ENCODE data around the gene UNC13A. TPM values are rescaled to one million over a fixed set of nuclear protein-coding genes. Genes with fewer than 3 reads are reported as not detected.

UNC13A gene
- total RNA-seq, 1 experiment from 2014 or later, result under 0.01 TPM

GRCh38 chr19:17605761-17606589 lies 82.2 kb downstream of the UNC13A start:
- Histone ChIP-seq H3K4me2 (ENCODE audit: low read depth, low read length, poor library complexity, severe bottlenecking) (peak overlapping the region; percentile 38), H3K27ac (ENCODE audit: low read length) (no peak overlapping the region), H3K27me3 (ENCODE audit: low read length) (no peaks in the 10 kb centered on the region), H3K4me1 (ENCODE audit: low read length) (peaks cover 27% of the 10 kb centered on the region), H2AFZ (ENCODE audit: low read length) (peak overlapping the region; percentile 69; the same call in 1 of the 2 replicates), H3K79me2 (ENCODE audit: low read length) (no peaks in the 10 kb centered on the region), H4K20me1 (ENCODE audit: insufficient read depth, low read depth, low read length) (no peaks in the 10 kb centered on the region), H3K36me3 (ENCODE audit: insufficient read depth, low read length) (no peaks in the 10 kb centered on the region), H3K9me3 (ENCODE audit: low read length) (no peaks in the 10 kb centered on the region), H3K9me2 (replicated peaks; ENCODE audit: insufficient read depth, low read length) (no peaks in the 10 kb centered on the region), H3K4me3 (ENCODE audit: low read length) (peak overlapping the region; percentile 32; the same call in 1 of the 2 replicates), H3K9ac (ENCODE audit: low read length) (peak overlapping the region; percentile 30; the same call in 1 of the 2 replicates)
- DNase-seq, result peak; percentile 94

- Histone ChIP-seq H3K36me3 (ENCODE audit: insufficient read depth, low read length) (no peaks in the 10 kb centered on the region), H3K79me2 (ENCODE audit: low read length) (no peaks in the 10 kb centered on the region), H2AFZ (ENCODE audit: low read length) (no peak overlapping the region), H4K20me1 (ENCODE audit: insufficient read depth, low read depth, low read length) (no peaks in the 10 kb centered on the region), H3K4me2 (ENCODE audit: low read depth, low read length, poor library complexity, severe bottlenecking) (no peak overlapping the region), H3K9ac (ENCODE audit: low read length) (no peak overlapping the region), H3K9me3 (ENCODE audit: low read length) (no peaks in the 10 kb centered on the region), H3K4me3 (ENCODE audit: low read length) (no peak overlapping the region), H3K9me2 (replicated peaks; ENCODE audit: insufficient read depth, low read length) (no peaks in the 10 kb centered on the region), H3K27me3 (ENCODE audit: low read length) (no peaks in the 10 kb centered on the region), H3K27ac (ENCODE audit: low read length) (no peak overlapping the region), H3K4me1 (ENCODE audit: low read length) (peaks cover 27% of the 10 kb centered on the region)
- no peak for DNase-seq
These were observed 83.0 kb downstream of the UNC13A start for GRCh38 chr19:17605117-17605516.

DNA sequence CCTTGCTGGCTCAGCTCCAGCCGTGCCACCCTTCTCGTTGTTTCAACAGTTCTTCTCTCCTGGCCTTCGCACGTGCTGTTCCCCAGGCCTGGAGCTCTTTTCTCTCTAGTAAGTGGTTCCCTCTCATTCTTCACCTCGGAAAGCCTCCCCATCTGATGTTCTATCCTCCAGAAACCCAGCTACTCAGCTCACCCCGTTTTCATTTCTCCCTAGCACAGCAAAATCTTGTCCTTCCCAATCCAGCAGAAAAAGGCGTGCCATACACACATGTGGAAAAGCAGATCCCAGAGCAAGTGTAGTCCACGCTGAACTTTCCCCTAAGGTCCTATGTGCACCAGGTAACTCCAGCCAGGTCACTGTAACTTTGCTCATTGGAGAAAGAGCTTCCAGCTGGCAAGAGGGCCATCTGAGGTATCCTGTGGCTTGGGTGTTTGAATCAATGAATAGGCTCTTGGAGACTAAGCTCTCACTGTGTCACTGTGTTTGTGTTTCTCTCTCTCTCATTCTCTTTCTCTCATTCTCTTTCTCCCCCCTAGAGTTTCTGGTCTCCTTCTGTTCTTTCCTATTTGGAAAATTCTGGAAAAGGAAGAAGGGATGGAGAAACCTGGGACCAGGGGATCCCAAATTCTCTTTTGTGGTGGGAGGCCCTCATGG lies 83.7 kb downstream of the UNC13A start:
- Histone ChIP-seq H3K4me1 (ENCODE audit: low read length) (peaks cover 27% of the 10 kb centered on the region), H3K27me3 (ENCODE audit: low read length) (no peaks in the 10 kb centered on the region), H3K79me2 (ENCODE audit: low read length) (no peaks in the 10 kb centered on the region), H3K4me3 (ENCODE audit: low read length) (no peak overlapping the region), H3K9me2 (replicated peaks; ENCODE audit: insufficient read depth, low read length) (no peaks in the 10 kb centered on the region), H3K4me2 (ENCODE audit: low read depth, low read length, poor library complexity, severe bottlenecking) (no peak overlapping the region), H3K9ac (ENCODE audit: low read length) (no peak overlapping the region), H4K20me1 (ENCODE audit: insufficient read depth, low read depth, low read length) (no peaks in the 10 kb centered on the region), H3K9me3 (ENCODE audit: low read length) (no peaks in the 10 kb centered on the region), H2AFZ (ENCODE audit: low read length) (no peak overlapping the region), H3K27ac (ENCODE audit: low read length) (no peak overlapping the region), H3K36me3 (ENCODE audit: insufficient read depth, low read length) (no peaks in the 10 kb centered on the region)
- DNase-seq, result no peak

- no peak for DNase-seq
- Histone ChIP-seq H3K9ac (ENCODE audit: low read length) (no peak overlapping the region), H3K27ac (ENCODE audit: low read length) (no peak overlapping the region), H3K4me1 (ENCODE audit: low read length) (peaks cover 32% of the 10 kb centered on the region), H3K79me2 (ENCODE audit: low read length) (no peaks in the 10 kb centered on the region), H3K27me3 (ENCODE audit: low read length) (no peaks in the 10 kb centered on the region), H3K9me3 (ENCODE audit: low read length) (no peaks in the 10 kb centered on the region), H3K4me3 (ENCODE audit: low read length) (no peak overlapping the region), H2AFZ (ENCODE audit: low read length) (no peak overlapping the region), H3K9me2 (replicated peaks; ENCODE audit: insufficient read depth, low read length) (no peaks in the 10 kb centered on the region), H3K4me2 (ENCODE audit: low read depth, low read length, poor library complexity, severe bottlenecking) (no peak overlapping the region), H4K20me1 (ENCODE audit: insufficient read depth, low read depth, low read length) (no peaks in the 10 kb centered on the region), H3K36me3 (ENCODE audit: insufficient read depth, low read length) (no peaks in the 10 kb centered on the region)
These were observed 85.2 kb downstream of the UNC13A start for GRCh38 chr19:17602872-17603510.

GRCh38 chr19:17602217-17602616 lies 85.9 kb downstream of the UNC13A start:
- Histone ChIP-seq H3K27me3 (ENCODE audit: low read length) (no peaks in the 10 kb centered on the region), H3K9me2 (replicated peaks; ENCODE audit: insufficient read depth, low read length) (no peaks in the 10 kb centered on the region)
- DNase-seq, result no peak

GRCh38 chr19:17601683-17602082 lies 86.5 kb downstream of the UNC13A start:
- Histone ChIP-seq H3K4me2 (ENCODE audit: low read depth, low read length, poor library complexity, severe bottlenecking) (peak overlapping the region; percentile 41), H3K9me3 (ENCODE audit: low read length) (no peaks in the 10 kb centered on the region), H3K4me1 (ENCODE audit: low read length) (peaks cover 32% of the 10 kb centered on the region), H2AFZ (ENCODE audit: low read length) (peak overlapping the region; percentile 69), H3K4me3 (ENCODE audit: low read length) (no peak overlapping the region), H3K36me3 (ENCODE audit: insufficient read depth, low read length) (no peaks in the 10 kb centered on the region), H4K20me1 (ENCODE audit: insufficient read depth, low read depth, low read length) (no peaks in the 10 kb centered on the region), H3K9me2 (replicated peaks; ENCODE audit: insufficient read depth, low read length) (no peaks in the 10 kb centered on the region), H3K27me3 (ENCODE audit: low read length) (no peaks in the 10 kb centered on the region), H3K79me2 (ENCODE audit: low read length) (no peaks in the 10 kb centered on the region), H3K27ac (ENCODE audit: low read length) (no peak overlapping the region), H3K9ac (ENCODE audit: low read length) (peak overlapping the region; percentile 34)
- DNase-seq, result no peak

More at GRCh38 chr19:17602217-17602616, 85.9 kb downstream of the UNC13A start:
- H3K9ac ChIP-seq (ENCODE audit: low read length), result peak overlapping the region; percentile 34; the same call in 1 of the 2 replicates
- peaks cover 32% of the 10 kb centered on the region for H3K4me1 ChIP-seq (ENCODE audit: low read length)
- no peak overlapping the region for H3K27ac ChIP-seq (ENCODE audit: low read length)
- H3K4me3 ChIP-seq (ENCODE audit: low read length), result no peak overlapping the region
- H4K20me1 ChIP-seq (ENCODE audit: insufficient read depth, low read depth, low read length), result no peaks in the 10 kb centered on the region
- no peaks in the 10 kb centered on the region for H3K79me2 ChIP-seq (ENCODE audit: low read length)
- peak overlapping the region; percentile 69; the same call in 1 of the 2 replicates for H2AFZ ChIP-seq (ENCODE audit: low read length)
- no peaks in the 10 kb centered on the region for H3K9me3 ChIP-seq (ENCODE audit: low read length)
- no peaks in the 10 kb centered on the region for H3K36me3 ChIP-seq (ENCODE audit: insufficient read depth, low read length)
- H3K4me2 ChIP-seq (ENCODE audit: low read depth, low read length, poor library complexity, severe bottlenecking), result peak overlapping the region; percentile 41

GRCh38 chr19:17599780-17600179 lies 88.4 kb downstream of the UNC13A start:
- no peak for DNase-seq
- H3K9me2 ChIP-seq (replicated peaks; ENCODE audit: insufficient read depth, low read length), result no peaks in the 10 kb centered on the region
- no peaks in the 10 kb centered on the region for H3K79me2 ChIP-seq (ENCODE audit: low read length)
- no peak overlapping the region for H3K9ac ChIP-seq (ENCODE audit: low read length)
- no peaks in the 10 kb centered on the region for H3K27me3 ChIP-seq (ENCODE audit: low read length)
- peaks cover 20% of the 10 kb centered on the region for H3K4me1 ChIP-seq (ENCODE audit: low read length)
- no peak overlapping the region for H3K4me3 ChIP-seq (ENCODE audit: low read length)
- no peak overlapping the region for H2AFZ ChIP-seq (ENCODE audit: low read length)
- no peaks in the 10 kb centered on the region for H3K36me3 ChIP-seq (ENCODE audit: insufficient read depth, low read length)
- no peak overlapping the region for H3K4me2 ChIP-seq (ENCODE audit: low read depth, low read length, poor library complexity, severe bottlenecking)
- H3K9me3 ChIP-seq (ENCODE audit: low read length), result no peaks in the 10 kb centered on the region
- no peak overlapping the region for H3K27ac ChIP-seq (ENCODE audit: low read length)
- H4K20me1 ChIP-seq (ENCODE audit: insufficient read depth, low read depth, low read length), result no peaks in the 10 kb centered on the region

- H3K9me2 ChIP-seq (replicated peaks; ENCODE audit: insufficient read depth, low read length), result no peaks in the 10 kb centered on the region
- no peak overlapping the region for H2AFZ ChIP-seq (ENCODE audit: low read length)
- H4K20me1 ChIP-seq (ENCODE audit: insufficient read depth, low read depth, low read length), result no peaks in the 10 kb centered on the region
- H3K79me2 ChIP-seq (ENCODE audit: low read length), result no peaks in the 10 kb centered on the region
- H3K27me3 ChIP-seq (ENCODE audit: low read length), result no peaks in the 10 kb centered on the region
- no peak for DNase-seq
- no peaks in the 10 kb centered on the region for H3K9me3 ChIP-seq (ENCODE audit: low read length)
- H3K4me2 ChIP-seq (ENCODE audit: low read depth, low read length, poor library complexity, severe bottlenecking), result no peak overlapping the region
- no peak overlapping the region for H3K9ac ChIP-seq (ENCODE audit: low read length)
- H3K27ac ChIP-seq (ENCODE audit: low read length), result no peak overlapping the region
- H3K4me3 ChIP-seq (ENCODE audit: low read length), result no peak overlapping the region
- peaks cover 20% of the 10 kb centered on the region for H3K4me1 ChIP-seq (ENCODE audit: low read length)
- H3K36me3 ChIP-seq (ENCODE audit: insufficient read depth, low read length), result no peaks in the 10 kb centered on the region
These were observed 89.2 kb downstream of the UNC13A start for GRCh38 chr19:17598953-17599352.
